Fibroblast of skin of back (primary cell): Measurements from ENCODE around the gene GUCY1A2.

Experiments used
- DNase-seq: peaks from one replicate; pipeline ENCODE4 v3.0.0-alpha.2; 2013

Gene GUCY1A2

GRCh38 chr11:106728379-106728778, 289.9 kb downstream of the GUCY1A2 start:
- DNase-seq, result no peak

- DNase-seq, result no peak
These were observed 291.0 kb downstream of the GUCY1A2 start for GRCh38 chr11:106727256-106727655.

DNA sequence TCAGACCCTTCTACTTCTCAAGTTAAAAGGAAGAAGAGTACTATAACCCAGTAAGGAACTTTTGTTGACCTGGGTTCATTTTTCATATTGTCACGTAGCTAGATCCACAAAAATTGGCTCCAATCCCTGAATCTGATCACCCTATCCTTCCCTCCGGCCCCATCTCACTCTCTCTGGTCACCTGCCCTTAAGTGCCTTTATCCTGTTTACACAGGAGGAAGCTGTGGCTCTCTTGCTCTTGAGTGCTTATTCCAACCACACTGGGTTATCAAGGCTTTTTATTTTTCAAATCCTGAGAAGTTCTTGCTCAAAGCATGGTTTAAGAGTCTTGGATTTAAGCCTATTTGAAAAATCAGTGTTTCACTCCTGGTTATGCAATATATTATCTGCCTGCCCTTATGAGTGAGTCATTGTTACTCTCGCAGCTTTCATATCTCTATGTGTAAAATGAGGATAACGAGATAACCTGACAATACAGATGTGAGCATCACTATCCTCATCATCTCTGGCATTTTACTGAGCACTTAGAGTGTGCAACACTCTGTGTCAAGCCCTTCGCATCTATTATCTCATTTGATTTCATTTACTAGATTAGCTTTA, 293.9 kb downstream of the GUCY1A2 start:
- no peak for DNase-seq

GRCh38 chr11:106723071-106723470, 295.2 kb downstream of the GUCY1A2 start:
- no peak for DNase-seq

DNA sequence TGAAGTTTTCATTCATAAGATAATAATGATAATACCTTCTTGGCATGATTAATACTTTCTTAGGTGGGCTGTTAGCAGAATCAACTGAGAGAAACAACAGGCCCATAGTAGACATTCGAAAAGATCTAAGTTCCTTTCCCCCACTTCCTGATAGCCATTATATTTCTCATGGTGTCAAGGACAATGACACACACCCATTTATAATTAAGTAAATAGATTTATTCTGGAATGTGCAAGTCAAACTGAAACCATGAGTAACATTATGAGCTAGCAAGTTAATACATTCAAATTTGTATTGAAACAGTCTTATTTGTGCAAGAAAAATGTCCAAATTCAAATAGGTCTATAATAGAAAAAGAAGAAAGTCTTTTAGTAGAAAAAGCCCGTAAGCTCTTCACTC, 301.1 kb downstream of the GUCY1A2 start:
- no peak for DNase-seq

- peak; percentile 66 for DNase-seq
These were observed 304.1 kb downstream of the GUCY1A2 start for GRCh38 chr11:106714199-106714598.

GRCh38 chr11:106708348-106708747, 309.9 kb downstream of the GUCY1A2 start:
- DNase-seq, result no peak

- peak; percentile 86 for DNase-seq
These were observed 311.9 kb downstream of the GUCY1A2 start for GRCh38 chr11:106706355-106706754.

DNA sequence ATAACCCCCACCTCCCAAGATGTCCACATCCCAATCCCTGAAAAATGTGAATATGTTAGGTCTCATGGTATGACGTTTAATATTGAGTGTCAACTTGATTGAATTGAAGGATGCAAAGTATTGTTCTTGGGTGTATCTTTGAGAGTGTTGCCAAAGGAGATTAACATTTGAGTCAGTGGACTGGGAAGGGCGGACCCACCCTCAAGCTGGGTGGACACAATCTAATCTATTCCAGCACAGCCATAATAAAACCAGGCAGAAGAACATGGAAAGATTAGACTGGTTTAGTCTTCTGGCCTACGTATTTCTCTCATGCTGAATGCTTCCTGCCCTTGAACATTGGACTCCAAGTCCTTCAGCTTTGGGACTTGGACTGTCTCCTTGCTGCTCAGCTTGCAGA, 315.5 kb downstream of the GUCY1A2 start:
- no peak for DNase-seq

GRCh38 chr11:106697058-106697457, 321.2 kb downstream of the GUCY1A2 start:
- DNase-seq, result peak; percentile 79

DNA sequence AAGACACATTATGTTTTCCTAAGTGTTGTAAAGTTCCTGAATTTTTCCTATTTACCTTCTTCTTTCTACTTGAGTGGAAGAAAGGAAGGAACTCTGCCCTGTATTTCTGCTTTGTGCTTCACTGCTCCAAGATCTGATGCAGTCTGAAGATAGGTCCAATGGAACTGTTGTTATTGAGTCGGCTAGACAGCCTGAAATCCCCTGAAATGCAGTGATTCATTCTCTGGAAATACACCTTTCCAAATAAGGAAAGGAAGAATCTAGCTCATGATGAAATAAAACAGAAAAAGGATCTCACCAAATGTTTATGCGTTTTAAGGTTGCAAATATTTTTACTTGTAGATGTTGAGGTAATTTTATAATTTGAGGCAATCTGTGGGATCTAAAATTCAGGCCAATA, 322.8 kb downstream of the GUCY1A2 start:
- peak; percentile 75 for DNase-seq

DNA sequence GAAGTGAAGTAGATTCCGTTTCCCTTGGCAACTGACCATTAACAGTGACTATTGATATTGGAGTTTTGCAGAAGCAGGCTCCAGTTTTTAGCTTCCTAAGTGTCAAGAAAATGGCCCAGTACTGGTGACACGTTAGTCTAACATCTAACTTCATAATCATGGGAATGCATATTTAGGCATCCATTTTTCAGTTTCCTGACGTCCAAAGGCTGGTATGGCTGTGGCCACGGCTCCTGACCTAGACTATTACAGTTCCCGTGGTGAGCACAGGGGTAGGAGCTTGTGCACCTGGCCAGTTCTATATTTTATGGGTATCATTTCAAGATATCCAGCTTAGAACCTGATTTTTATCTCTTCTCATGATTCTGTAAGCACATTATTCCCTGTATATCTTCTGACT, 323.8 kb downstream of the GUCY1A2 start:
- peak; percentile 1 for DNase-seq

DNA sequence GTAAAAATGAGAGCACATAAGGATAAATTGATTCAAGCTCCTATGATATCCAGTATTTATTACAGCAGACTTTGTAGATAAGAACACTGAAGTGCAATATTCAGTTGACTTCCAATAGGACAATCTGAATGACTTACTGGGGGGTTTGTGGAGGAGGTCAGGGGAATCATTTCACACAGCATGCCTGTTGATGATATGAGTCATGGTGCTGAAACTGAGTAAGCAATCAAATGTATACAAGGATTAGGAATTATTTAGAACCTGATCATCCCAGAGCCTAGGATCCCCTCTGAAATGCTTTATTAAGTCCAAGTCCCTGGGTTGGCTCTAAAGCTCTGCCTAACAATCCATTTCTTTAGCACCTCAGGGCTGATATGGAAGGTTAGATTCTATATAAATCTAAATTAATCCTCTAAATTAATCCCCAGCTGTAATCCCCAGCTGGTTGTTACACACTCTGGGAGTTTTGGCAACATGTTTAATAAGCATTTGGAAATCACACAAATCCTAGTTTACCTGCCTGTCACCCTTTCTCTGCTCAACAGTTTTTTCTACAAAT, 326.4 kb downstream of the GUCY1A2 start:
- DNase-seq, result peak; percentile 47

- DNase-seq, result no peak
These were observed 327.4 kb downstream of the GUCY1A2 start for GRCh38 chr11:106690923-106691322.

GRCh38 chr11:106684944-106685343, 333.3 kb downstream of the GUCY1A2 start:
- no peak for DNase-seq

GRCh38 chr11:106683435-106683834, 334.8 kb downstream of the GUCY1A2 start:
- DNase-seq, result no peak

- no peak for DNase-seq
These were observed 336.8 kb downstream of the GUCY1A2 start for GRCh38 chr11:106681435-106681834.

GRCh38 chr11:106679581-106679980, 338.7 kb downstream of the GUCY1A2 start:
- DNase-seq, result no peak

- DNase-seq, result no peak
These were observed 339.1 kb downstream of the GUCY1A2 start for GRCh38 chr11:106679181-106679580.

DNA sequence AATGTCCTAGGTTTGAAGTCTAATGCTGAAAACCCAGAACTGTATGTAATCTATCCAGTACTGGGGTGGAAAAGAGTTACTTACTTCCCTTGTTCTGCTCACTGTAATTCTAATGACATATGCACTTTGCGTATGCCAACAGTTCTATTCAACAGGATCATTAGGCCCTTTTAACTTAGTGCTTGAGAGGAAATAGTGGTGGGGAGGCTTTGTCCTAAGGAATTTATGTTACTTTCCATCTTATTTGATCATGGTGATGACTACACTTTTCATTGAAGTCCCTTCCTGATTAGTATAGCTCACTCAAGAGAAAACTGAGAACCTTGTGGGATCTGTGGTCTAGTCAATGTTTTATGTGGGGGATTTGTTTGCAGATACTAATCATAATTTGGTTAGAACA, 348.2 kb downstream of the GUCY1A2 start:
- DNase-seq, result no peak

DNA sequence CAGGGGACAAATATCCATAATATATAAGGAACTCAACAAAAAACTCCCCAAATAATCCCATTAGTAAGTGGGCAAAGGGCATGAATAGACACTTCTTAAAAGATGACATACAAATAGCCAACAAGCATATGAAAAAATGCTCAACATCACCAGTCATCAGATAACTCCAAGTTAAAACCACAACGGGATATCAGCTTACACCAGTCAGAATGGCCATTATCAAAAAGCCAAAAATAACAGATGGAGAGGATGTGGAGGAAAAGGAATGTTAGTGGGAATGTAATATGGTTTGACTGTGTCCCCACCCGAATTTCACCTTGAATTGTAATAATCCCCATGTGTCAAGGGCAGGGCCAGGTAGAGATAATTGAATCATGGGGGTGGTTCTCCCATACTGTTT, 350.1 kb downstream of the GUCY1A2 start:
- DNase-seq, result peak; percentile 62

DNA sequence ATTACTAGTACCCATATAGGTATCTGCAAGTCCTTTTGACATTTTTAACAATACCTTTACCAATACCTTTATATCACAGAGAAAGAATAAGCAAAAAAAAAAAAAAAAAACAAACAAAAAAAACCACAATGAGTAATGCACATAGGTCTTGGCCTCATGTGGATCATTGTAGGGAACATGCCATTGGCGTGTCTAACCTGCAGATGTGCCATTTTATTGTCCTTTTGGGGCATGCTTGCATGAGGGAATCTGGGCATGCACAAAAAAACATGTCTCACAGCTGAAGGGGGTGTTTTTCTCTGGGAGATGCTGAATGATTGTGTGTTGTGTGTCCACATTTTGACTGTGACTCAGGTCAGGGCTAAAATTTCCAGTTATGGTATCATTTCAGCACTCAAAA, 361.6 kb downstream of the GUCY1A2 start:
- no peak for DNase-seq

- DNase-seq, result peak; percentile 8
These were observed 373.5 kb downstream of the GUCY1A2 start for GRCh38 chr11:106644824-106645223.

DNA sequence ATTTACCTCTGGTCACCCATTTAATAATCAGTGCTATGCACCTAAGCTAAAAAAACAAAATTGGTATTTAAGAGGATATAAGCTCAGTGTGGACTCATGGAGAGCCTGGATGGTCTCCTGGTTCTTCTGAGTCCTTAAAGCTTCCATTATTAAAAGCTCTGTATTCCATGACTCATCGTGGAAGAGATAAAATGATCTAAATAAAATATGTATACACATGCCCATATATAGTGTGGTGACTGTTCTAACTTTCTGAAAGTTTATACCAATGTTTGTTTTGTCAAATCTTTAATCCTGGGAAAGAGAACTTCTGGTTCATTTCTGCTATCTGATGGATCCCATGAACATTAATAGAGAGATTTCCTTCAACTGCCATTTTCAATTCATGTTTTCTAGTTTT, 375.9 kb downstream of the GUCY1A2 start:
- peak; percentile 33 for DNase-seq

- no peak for DNase-seq
These were observed 386.0 kb downstream of the GUCY1A2 start for GRCh38 chr11:106632283-106632682.
